ENCODE measurements around the gene TCF19. TPM values are rescaled to one million over a fixed set of nuclear protein-coding genes. Genes with fewer than 3 reads are reported as not detected.

Gene TCF19
- total and polyA plus RNA-seq, 10 of the 15 experiments (the other 5 are each of a cell fraction or from before 2014, with no cell fraction given): 7.7 to 103 (median 53.3) TPM

- TF ChIP-seq ASH2L (IDR thresholded peaks at IDR 0.05; ENCODE audit: borderline replicate concordance, low read depth) (no peak), SIX5 (IDR thresholded peaks at IDR 0.05; ENCODE audit: low read depth, low read length, severe bottlenecking) (no peak), SMARCA5 (IDR thresholded peaks at IDR 0.05) (no peak), TCF12 (IDR thresholded peaks at IDR 0.05; ENCODE audit: low read depth, low read length) (no peak)
These were observed 770 bp downstream of the TCF19 start (continued) for GRCh38 chr6:31158863-31159855.

- Histone ChIP-seq H3K4me2 (ENCODE audit: control insufficient read depth, insufficient read depth) (peak overlapping the region; percentile 61), H3K79me2 (ENCODE audit: control insufficient read depth, insufficient read depth, low read length) (peaks cover 39% of the 10 kb centered on the region), H2AFZ (ENCODE audit: control insufficient read depth, low read depth, low read length) (no peak overlapping the region), H4K20me1 (ENCODE audit: control insufficient read depth, insufficient read depth) (no peaks in the 10 kb centered on the region; the same call in 1 of the 2 replicates), H3K4me1 (ENCODE audit: control insufficient read depth, insufficient read depth, low read length) (peaks cover 32% of the 10 kb centered on the region), H3K27ac (ENCODE audit: control insufficient read depth, insufficient read depth) (no peak overlapping the region), H3K9ac (ENCODE audit: control insufficient read depth, insufficient read depth, low read length) (no peak overlapping the region), H3K4me3 (0 out of 2 replicates have a peak overlapping the region, but pooled peaks have one; percentile 14), H3K27me3 (replicated peaks in 1 of 2; ENCODE audit: control insufficient read depth in 2 of 2, insufficient read depth in 2 of 2, low read length in 1 of 2) (no peaks in the 10 kb centered on the region), H3K9me3 (replicated peaks; ENCODE audit: control insufficient read depth, insufficient read depth, low read length) (no peaks in the 10 kb centered on the region), H3K36me3 (ENCODE audit: control insufficient read depth in 2 of 2, insufficient read depth in 2 of 2, low read length in 1 of 2) (peaks cover 8 to 12% of the 10 kb centered on the region in 2 experiments)
- ChIA-PET RAD21 (ENCODE audit: unreplicated experiment) (interaction anchor here (1.0 to 1.8 kb wide), 3 partner anchors 29 to 111 kb away, joined by 3 to 12 read pairs (median 4); no protein-coding TSS in a partner anchor), CTCF (interaction anchor here (1.0 to 2.5 kb wide), 3 partner anchors 26 to 35 kb away, joined by 5 to 15 read pairs (median 12); no protein-coding TSS in a partner anchor), SMC1A (ENCODE audit: uncharacterized antibody, unreplicated experiment) (interaction anchor here (0.8 to 4.2 kb wide), 3 partner anchors 23 to 205 kb away, joined by 3 to 21 read pairs (median 4); no protein-coding TSS in a partner anchor), POLR2A (interaction anchor here (0.5 to 3.0 kb wide), 8 partner anchors 12 to 443 kb away, joined by 3 to 10 read pairs (median 4); no protein-coding TSS in a partner anchor)
- BruUV-seq (replicated peaks): no TSS peak
- TF ChIP-seq MLLT1 (IDR thresholded peaks at IDR 0.05) (no peak), ETV6 (conservative IDR thresholded peaks at IDR 0.05 in 1 of 2, IDR thresholded peaks at IDR 0.05 in 1 of 2; ENCODE audit: borderline replicate concordance in 1 of 2, low read depth in 1 of 2) (no peak), BCLAF1 (IDR thresholded peaks at IDR 0.05) (no peak), CREB1 (IDR thresholded peaks at IDR 0.05; ENCODE audit: low read depth) (no peak), ZBTB33 (IDR thresholded peaks at IDR 0.05) (no peak), BMI1 (IDR thresholded peaks at IDR 0.05; ENCODE audit: borderline replicate concordance) (no peak), MXI1 (IDR thresholded peaks at IDR 0.05; ENCODE audit: low read depth, low read length) (no peak)
- FAIRE-seq: no peak
- in situ Hi-C loops (cut with MboI) (no loop called here), intact Hi-C loops (cut with micrococcal nuclease; ENCODE audit: unreplicated experiment) (no loop called here)
- ATAC-seq: no peak
- 88% methylated on average over 19 of the region's 19 CpGs for WGBS (ENCODE audit: insufficient coverage, insufficient replicate concordance, low lambda C conversion rate, missing lambda C conversion rate)
- DNase-seq (ENCODE audit: low read depth, low spot score): no peak
These were observed 3.1 kb downstream of the TCF19 start for GRCh38 chr6:31161216-31162126.

All from GM12878 (cell line).